Non-pigmented ciliary epithelial cell (primary cell): ENCODE measurements around the gene DCUN1D2.

ENCODE experiments used
- DNase-seq: peaks from one replicate; pipeline ENCODE4 v3.0.0-alpha.2; 2010; ENCODE audit warnings: low read depth

The DCUN1D2 gene

DNA sequence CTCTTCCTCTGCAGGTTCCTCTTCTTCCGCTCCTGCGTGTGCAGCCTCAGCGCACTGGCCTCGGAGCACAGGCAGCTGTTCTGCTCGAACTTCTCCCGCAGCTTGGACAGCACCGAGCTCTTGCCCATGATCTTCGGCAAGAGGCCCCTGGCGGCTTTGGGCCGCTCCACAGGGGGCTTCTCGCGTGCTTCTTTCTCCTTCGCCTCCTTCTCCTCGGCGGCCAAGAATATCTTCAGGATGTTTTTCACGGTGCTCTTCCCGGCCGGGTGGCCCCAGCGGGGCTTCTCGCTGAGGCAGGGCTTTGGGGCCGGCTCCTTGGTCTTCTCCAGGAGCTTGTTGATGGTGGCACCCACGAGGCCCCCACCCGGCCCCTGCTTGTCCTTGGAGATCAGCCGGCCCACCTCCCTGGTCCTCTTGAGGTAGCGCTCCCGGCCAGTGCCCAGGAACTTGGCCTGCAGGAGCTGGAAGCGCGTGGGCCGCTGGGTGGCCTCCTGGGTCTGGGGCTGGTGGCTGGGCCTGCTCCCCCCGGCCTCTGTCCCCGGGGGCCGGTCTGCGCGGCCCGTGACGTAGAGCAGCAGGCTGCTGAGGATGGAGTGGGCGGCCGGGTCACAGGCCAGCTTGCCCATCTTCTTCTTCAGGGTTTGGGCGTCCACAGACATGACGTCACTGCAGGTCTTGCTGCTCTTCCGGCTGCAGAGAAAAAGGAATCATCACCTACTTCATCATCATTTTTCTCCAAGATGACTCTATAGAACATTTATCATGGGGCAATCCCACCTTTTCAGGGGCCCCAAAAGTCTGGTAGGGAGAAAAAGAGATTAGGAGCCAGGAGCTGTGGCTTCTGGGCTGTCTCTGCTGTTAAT is 82.7 kb downstream of the DCUN1D2 start:
- no peak for DNase-seq

DNA sequence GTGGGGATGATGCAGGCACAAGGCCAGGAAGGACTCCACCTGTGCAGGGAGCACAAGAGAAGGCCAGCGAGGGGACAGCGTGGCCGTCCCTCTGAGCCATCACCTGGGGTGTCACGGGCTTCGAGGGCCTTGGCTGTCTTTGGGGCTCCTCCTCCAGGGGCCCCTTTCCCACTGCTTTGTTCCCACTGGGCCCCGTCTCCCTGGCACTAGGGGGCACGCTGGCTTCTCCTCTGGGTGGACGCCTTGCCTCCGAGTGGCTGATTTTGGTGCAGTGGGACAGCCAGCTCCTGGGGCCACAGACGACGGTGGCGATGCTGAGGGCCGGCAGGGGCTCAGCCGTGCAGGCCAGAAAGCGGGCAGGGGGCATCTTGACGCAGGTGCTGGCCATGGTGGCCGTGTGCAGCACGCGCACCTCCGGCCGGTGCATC is 83.4 kb downstream of the DCUN1D2 start:
- DNase-seq = no peak

DNA sequence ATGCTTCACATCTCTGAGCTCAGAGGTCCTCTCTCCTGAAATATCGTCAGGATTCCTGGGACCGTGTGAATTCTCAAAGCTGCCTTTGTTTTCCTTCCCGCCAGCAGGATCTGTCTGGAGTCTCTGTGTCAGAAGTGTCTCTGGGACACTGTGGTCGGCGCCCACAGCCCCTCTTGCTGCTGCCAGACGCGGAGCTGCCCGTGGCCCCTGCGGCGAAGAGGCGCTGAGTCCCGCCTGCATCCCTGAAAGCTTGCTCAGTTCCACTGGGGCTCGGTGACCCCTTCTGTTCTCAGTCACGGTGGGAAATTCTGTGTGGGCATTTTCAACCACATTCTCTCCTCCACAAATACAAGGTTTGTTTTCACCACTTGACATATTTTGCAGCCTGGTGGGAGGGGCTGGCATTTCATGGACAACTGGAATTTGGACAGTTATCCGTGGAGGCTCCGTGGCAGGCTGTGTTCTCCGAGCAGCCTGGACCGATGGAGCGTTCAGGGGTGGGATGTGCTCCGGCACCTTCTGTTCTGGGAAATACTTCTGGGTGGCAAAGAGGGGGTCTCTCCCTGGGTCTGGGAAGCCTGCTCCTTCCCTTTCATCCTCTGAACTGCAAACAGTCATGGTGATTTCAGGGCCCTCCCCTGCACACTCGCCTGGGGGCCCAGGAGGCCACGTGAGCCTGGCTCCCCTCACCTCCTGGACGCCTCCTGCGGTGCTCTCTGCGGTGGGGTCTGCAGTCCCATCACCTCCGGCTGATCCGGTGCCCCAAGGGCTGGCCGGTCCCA is 84.0 kb downstream of the DCUN1D2 start:
- no peak for DNase-seq
